GM15510 (cell line): ENCODE measurements around the gene FAM167B.
A peak's percentile ranks its signal among the peaks of the same experiment; 100 is the strongest.

Source experiments
- POLR2A ChIP-seq: IDR thresholded peaks from 3 replicates; pipeline ENCODE4 v1.6.1; 2011; ENCODE audit warnings: borderline replicate concordance; ENCODE audit not compliant: insufficient read length; ENCODE audit errors: extremely low read depth

FAM167B gene

DNA sequence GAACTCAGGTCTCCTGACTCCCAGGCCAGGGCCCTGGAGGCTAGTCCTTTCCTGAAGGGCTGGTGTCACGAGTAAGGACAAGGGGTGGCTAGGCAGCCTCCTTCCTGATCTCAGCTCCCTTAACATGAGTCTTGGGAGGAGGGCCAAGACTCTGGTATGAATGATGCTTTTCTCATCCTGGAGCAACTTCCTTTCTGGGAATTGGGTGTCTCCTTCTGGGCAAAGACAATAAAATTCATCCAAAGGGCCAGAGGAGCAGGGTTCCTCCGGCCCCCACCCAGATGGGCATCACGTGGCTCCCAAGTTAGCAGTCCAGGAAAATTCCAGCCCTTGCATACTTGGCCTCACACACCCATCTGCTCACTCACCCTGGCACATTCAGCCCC, at the start of gene FAM167B:
TSS of gene FAM167B (plus strand) at position 335 of the 386 bp plus-strand sequence. CDS start 200 bp downstream, outside the sequence.
- no peak for TF ChIP-seq POLR2A

- TF ChIP-seq POLR2A = no peak
Observed at GRCh38 chr1:32197837-32198236, 49.2 kb upstream of the FAM167B start.

DNA sequence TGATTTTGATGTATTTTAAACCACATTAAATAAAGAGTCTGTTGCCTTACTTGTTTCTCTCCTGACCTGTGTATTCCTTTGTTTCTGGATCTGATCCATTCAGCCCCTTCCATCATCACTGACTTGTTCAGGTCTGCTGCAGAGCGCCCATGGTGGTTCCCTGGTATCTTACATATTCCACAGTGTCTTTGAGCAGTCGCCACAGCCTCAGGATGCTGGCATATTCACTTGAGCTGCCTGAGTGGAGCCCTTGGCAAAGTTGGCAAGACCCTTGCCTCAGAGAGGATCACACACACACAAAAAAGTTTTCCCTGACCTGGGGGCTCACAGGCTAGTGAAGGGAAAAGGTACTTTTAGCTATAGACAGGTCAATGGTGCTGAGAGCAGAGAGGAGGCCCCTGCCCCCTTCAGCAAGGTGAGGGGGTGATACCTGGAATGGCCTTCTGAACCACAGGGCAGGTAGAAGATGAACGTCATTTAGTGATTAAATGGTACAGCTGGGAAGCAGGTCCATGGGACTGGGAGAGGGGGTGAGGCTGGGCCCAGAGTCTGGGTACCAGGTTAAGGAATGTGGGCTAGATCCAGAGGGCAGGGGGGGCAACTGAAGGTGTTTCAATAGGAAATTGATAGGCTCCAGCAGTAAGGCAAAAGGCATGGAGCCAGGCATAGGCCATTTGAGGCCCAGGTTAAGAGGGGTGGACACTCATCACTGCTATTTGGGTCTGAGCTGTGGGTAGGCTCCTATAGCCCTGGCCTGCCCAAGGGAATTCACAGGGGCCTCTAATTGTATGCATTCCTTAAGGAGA, 48.6 kb upstream of the FAM167B start:
- no peak for TF ChIP-seq POLR2A

GRCh38 chr1:32199043-32199716, 47.8 kb upstream of the FAM167B start:
- no peak for TF ChIP-seq POLR2A

GRCh38 chr1:32199717-32200072, 47.3 kb upstream of the FAM167B start:
- no peak for TF ChIP-seq POLR2A

- TF ChIP-seq POLR2A = peak; percentile 15
Observed at GRCh38 chr1:32200226-32201010, 46.6 kb upstream of the FAM167B start, which contains the start of gene CCDC28B. Gene CCDC28B, plus strand, starts transcription at chr1:32200595. Its CDS starts 1,341 bp downstream, at chr1:32201936.

DNA sequence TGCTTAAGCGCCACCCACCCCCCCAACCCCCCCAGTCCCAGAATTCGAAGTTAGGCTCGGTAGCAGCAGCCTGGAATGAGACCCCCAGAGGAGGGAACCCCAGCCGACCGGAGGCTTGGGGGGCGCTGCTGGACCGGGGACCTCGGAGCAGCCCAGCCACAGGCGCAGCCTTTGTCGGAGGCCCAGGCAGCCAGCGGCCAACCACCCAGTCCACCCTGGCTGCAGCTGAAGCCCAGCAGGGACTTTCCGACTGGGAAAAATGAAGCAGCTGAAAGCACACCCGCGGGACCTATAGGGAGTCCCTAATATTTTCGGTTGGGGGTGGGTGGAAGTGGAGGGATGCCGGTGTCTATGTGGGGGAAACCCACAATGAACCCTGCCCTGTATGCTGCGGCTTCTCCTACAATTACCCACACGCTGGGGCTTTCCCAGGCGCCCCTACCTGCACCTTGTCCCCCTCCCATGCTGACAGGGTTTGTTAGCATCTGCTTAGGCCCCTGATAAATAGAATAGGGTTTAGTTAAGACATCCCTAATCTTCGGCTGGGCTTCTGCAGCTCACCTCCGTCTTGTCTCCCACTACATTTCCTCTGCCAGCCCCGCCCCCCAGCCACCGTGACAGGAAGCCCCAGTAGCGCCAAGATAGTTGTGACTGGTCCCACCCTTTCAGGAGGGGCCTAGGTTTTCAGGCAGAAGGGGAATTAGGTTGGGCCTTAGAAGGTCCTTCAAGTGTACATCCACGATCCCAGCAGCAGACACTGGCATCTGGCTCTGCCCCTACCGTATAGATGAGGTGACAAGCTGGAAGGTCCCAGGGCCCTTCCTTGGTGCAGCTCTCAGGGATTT, 45.8 kb upstream of the FAM167B start:
- TF ChIP-seq POLR2A = peak; percentile 36

DNA sequence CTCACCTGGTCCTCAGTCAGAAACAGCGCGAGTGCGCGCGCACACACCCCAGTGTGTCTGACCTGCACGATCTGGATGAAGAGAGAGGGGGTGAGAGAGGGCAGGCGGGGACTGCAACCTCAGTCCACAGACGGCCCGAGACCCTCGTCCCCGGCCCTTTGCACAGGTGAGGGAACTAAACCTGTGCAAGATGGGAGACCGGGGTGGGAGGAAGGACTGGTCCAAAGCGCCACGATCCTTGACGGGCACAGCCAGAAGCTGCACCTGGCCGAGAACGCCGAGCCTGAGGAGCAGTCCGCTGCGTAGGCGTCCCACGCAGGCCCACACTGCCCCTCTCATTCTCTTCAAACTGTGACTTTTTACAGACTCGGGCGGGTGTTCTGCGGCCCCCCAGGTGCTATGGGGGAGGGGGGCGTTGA, 42.1 kb upstream of the FAM167B start:
- no peak for TF ChIP-seq POLR2A

DNA sequence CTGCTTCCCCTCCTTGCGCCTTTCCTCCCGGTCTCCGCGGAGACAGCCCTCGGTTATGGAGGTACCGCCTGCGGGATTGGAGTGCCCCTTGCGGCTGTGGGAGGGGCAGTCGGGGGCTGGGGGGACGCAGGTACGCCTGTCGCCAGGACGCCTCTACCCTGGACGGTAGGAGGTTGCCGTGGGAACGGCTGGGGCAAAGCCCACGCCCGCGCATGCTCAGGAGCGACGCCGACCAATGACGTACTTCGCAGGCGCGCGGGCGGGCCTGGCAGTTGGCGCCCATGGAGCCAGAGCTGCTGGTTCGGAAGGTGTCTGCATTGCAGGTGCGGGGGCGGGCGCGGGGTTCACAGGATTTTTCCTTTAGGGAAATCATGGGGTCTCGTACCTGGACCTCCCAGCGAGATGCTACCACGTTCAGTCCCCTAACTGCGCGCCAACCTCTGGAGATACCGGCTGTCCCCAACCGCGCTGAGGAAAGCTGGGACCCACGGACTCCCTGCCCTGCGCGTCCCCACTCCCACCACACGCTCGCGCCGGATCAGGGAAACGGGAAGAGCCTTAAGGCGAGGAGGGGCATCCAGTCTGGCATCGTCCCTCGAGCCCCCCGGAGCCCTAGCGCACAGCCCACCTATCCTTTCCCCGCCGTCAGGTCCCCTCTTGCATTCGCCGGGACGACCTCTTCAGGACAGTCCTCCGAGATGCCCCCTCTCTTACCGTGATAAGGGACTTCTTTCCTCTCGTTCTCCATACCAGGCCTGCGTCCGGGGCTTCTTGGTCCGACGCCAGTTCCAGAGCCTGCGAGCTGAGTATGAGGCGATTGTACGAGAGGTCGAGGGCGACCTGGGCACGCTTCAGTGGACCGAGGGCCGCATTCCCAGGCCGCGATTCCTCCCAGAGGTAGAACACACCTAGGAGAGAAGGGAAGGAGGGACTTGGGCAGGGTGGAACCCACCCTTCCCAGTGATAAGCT, 41.3 kb upstream of the FAM167B start, which contains the start of gene IQCC:
TSS of gene IQCC (plus strand) at position 271 of the 970 bp plus-strand sequence. CDS start at position 282, 11 bp downstream.
- peak; percentile 83 for TF ChIP-seq POLR2A

DNA sequence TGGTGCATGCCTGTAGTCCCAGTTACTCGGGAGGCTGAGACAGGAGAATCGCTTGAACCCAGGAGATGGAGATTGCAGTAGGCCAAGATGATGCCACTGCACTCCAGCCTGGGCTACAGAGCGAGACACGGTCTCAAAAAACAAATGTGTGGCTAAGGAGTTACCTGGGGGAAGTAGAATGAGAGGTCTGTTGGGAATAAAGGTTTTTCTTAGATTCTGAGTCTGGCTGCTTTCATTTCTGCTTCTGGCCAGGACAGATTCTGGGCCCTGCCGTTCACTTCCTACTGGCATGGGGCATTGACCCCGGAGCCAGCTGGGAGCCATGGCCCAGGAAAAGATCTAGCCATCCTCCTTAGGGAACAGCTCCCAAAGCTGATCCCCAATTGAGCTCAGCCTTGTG, 38.6 kb upstream of the FAM167B start:
- no peak for TF ChIP-seq POLR2A

DNA sequence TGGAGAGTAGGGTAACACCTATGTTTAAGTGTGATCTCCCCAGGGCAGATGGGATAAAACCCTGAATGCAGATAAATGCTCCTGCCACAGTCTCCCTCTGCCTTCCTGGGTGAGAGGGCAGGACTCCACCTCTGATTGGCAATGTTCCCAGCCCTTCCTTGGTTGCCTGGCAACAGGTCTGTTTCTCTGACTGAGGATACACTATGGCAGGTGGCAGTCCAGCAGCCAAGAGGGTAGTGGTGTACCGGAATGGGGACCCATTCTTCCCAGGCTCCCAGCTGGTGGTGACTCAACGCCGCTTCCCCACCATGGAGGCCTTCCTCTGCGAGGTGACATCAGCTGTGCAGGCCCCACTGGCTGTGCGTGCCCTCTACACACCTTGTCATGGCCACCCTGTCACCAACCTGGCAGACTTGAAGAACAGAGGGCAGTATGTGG, 38.1 kb upstream of the FAM167B start, which contains the start of gene DCDC2B:
TSS of gene DCDC2B (plus strand) at position 199 of the 438 bp plus-strand sequence. CDS start at position 204, 5 bp downstream.
- TF ChIP-seq POLR2A = no peak

DNA sequence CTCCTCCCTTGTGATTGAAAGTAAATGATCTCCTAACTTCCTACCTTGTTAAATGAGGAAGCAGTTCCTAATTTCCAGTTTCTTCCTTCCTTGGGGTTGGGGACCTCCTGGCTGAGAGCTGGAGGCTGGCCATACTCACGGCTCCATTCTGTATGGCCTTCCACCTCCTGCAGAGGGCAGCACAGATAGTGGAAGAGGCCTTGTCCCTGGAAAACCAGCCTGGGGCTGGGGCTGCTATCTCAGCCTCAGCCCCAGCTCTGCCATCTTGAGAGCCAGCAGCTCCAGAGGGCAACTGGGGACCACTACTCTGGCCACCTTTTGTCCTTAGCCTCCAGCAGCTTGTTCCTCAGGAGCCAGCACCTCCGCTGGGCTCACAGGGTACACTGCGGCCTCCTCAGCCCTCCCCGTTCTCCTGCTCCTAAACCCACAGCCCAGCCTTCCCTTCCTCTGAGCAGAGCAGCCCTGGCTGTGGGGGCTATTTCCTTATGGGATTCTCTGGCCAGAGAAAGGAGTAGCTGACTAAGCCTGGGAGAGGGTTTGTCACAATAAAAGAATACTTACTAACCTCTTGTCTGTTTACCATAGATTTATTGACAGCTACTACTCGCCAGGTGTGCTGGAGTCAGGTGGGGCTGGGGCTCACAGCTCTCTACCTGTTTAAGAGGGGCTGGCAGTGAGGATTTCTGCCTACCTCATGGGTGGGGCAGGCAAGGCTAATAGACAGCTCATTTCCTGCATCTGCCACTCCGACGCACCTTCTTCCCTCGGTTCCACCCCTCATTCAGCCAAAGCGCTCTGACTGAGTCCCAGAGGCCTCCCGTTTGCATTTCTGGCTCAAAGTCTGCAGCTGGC, 31.2 kb upstream of the FAM167B start:
- no peak for TF ChIP-seq POLR2A
